ENCODE measurements around the gene CBFA2T3.

The CBFA2T3 gene

DNA sequence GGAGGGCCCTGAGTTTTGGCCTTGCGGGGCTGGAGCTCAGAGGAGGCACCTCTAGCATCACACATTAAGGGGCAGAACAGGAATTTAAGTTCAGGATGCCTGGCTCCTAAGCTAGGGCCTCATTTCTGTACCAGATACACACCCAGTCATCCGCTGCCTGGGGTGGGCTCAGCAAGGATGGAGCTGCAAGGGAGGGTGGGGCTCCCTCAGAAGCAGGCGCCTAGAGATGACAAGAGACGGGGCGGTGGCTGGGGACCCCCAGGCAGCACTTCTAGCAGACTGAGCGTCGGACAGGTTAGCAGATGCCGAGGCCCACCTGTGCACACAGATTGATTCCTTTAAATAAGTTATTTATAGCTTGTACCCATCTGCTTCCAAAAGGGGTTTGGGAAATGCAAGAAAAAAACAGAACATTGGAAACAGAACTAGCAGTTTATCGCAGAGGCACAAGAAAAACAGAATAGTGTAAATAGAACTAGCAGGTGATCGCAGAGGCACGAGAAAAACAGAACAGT lies 47.6 kb upstream of the CBFA2T3 start:
- Histone ChIP-seq H3K36me3 (ENCODE audit: control insufficient read depth in 2 of 2, insufficient read depth in 1 of 2, low read length in 2 of 2) (no peaks in the 10 kb centered on the region), H3K4me3 (ENCODE audit: low read depth, low read length) (no peak overlapping the region), H3K9me3 (ENCODE audit: control insufficient read depth, insufficient read depth, low read depth, low read length) (no peaks in the 10 kb centered on the region), H3K4me1 (ENCODE audit: control insufficient read depth, insufficient read depth, low read length) (no peaks in the 10 kb centered on the region), H3K27ac (ENCODE audit: extremely low read depth, low read depth, low read length) (no peak overlapping the region)
- ChIA-PET POLR2A (interaction anchor here (0.7 kb wide), 1 partner anchor 290 kb away, joined by 3 read pairs; no protein-coding TSS in a partner anchor), CTCF (interaction anchor here (0.6 to 0.7 kb wide), 2 partner anchors 42 to 159 kb away, joined by 3 read pairs; no protein-coding TSS in a partner anchor)
- TF ChIP-seq ZNF521 (tag by site-specific recombination; IDR thresholded peaks at IDR 0.05) (no peak), GLI4 (tag by site-specific recombination; IDR thresholded peaks at IDR 0.05) (no peak), ZNF670 (tag by site-specific recombination; IDR thresholded peaks at IDR 0.05; ENCODE audit: low read depth) (no peak), SALL2 (tag by site-specific recombination; IDR thresholded peaks at IDR 0.05; ENCODE audit: borderline replicate concordance) (no peak)
- TF ChIP-seq, protein P1, sequence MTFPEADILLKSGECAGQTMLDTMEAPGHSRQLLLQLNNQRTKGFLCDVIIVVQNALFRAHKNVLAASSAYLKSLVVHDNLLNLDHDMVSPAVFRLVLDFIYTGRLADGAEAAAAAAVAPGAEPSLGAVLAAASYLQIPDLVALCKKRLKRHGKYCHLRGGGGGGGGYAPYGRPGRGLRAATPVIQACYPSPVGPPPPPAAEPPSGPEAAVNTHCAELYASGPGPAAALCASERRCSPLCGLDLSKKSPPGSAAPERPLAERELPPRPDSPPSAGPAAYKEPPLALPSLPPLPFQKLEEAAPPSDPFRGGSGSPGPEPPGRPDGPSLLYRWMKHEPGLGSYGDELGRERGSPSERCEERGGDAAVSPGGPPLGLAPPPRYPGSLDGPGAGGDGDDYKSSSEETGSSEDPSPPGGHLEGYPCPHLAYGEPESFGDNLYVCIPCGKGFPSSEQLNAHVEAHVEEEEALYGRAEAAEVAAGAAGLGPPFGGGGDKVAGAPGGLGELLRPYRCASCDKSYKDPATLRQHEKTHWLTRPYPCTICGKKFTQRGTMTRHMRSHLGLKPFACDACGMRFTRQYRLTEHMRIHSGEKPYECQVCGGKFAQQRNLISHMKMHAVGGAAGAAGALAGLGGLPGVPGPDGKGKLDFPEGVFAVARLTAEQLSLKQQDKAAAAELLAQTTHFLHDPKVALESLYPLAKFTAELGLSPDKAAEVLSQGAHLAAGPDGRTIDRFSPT (tag by site-specific recombination; IDR thresholded peaks at IDR 0.05): no peak
- TF ChIP-seq, protein P2, sequence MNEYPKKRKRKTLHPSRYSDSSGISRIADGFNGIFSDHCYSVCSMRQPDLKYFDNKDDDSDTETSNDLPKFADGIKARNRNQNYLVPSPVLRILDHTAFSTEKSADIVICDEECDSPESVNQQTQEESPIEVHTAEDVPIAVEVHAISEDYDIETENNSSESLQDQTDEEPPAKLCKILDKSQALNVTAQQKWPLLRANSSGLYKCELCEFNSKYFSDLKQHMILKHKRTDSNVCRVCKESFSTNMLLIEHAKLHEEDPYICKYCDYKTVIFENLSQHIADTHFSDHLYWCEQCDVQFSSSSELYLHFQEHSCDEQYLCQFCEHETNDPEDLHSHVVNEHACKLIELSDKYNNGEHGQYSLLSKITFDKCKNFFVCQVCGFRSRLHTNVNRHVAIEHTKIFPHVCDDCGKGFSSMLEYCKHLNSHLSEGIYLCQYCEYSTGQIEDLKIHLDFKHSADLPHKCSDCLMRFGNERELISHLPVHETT (tag by site-specific recombination; IDR thresholded peaks at IDR 0.05): no peak

GRCh38 chr16:89023621-89024511 lies 46.9 kb upstream of the CBFA2T3 start:
- Histone ChIP-seq H3K36me3 (ENCODE audit: control insufficient read depth in 2 of 2, insufficient read depth in 1 of 2, low read length in 2 of 2) (no peaks in the 10 kb centered on the region), H3K4me3 (ENCODE audit: low read depth, low read length) (no peak overlapping the region), H3K4me1 (ENCODE audit: control insufficient read depth, insufficient read depth, low read length) (no peaks in the 10 kb centered on the region), H3K9me3 (ENCODE audit: control insufficient read depth, insufficient read depth, low read depth, low read length) (no peaks in the 10 kb centered on the region), H3K27ac (ENCODE audit: extremely low read depth, low read depth, low read length) (no peak overlapping the region)
- CTCF ChIA-PET: interaction anchor here (0.7 kb wide), 1 partner anchor 41 kb away, joined by 3 read pairs; no protein-coding TSS in a partner anchor
- POLR2A ChIA-PET: interaction anchor here (0.7 kb wide), 1 partner anchor 290 kb away, joined by 3 read pairs; no protein-coding TSS in a partner anchor
- TF ChIP-seq KLF7 (tag by site-specific recombination; IDR thresholded peaks at IDR 0.05; ENCODE audit: borderline replicate concordance) (no peak), ZBTB1 (tag by site-specific recombination; IDR thresholded peaks at IDR 0.05) (no peak), PBX3 (CRISPR knock-in tag; IDR thresholded peaks at IDR 0.05) (no peak), BCL11B (tag by site-specific recombination; IDR thresholded peaks at IDR 0.05; ENCODE audit: low read depth) (no peak), ZFP3 (tag by site-specific recombination; IDR thresholded peaks at IDR 0.05; ENCODE audit: low read depth) (no peak), ZNF280C (tag by site-specific recombination; IDR thresholded peaks at IDR 0.05) (no peak)
- TF ChIP-seq, protein P2 (tag by site-specific recombination; IDR thresholded peaks at IDR 0.05): no peak

All from HEK293 (cell line).